Peyer's patch (tissue), 4 donors: Measurements from ENCODE around the gene TSEN54. TPM values are rescaled to one million over a fixed set of nuclear protein-coding genes. Genes with fewer than 3 reads are reported as not detected.

Experiments
- DNase-seq, 3 donors: peaks; one replicate each; pipeline ENCODE4 v3.0.0-alpha.2; 2017 to 2019
- H3K27ac ChIP-seq, 4 donors: fragments of 200-600 bp; sonication (generic); one replicate each; pipeline ENCODE4 v1.5.1; 2016 to 2019
- H3K27me3 ChIP-seq, 2 donors: fragments of 200-600 bp; sonication (generic); one replicate each; pipeline ENCODE4 v1.5.1; 2019
- H3K36me3 ChIP-seq, 3 donors: fragments of 200-600 bp; sonication (generic); one replicate each; pipeline ENCODE4 v1.5.1; 2016 to 2019
- H3K4me1 ChIP-seq, 4 donors: fragments of 200-600 bp; sonication (generic); one replicate each; pipeline ENCODE4 v1.5.1; 2016 to 2019
- H3K4me3 ChIP-seq, 4 donors: fragments of 200-600 bp; sonication (generic); 1 replicate in 3 of 4; 2 replicates in 1 of 4; pipeline ENCODE4 v1.5.1; 2016 to 2019; ENCODE audit warnings: mild to moderate bottlenecking in 1 of 4
- H3K9me3 ChIP-seq, 4 donors: fragments of 200-600 bp; sonication (generic); one replicate each; pipeline ENCODE4 v1.5.1; 2016 to 2019; ENCODE audit warnings: mild to moderate bottlenecking in 1 of 4
- POLR2A ChIP-seq, 2 donors: fragments of 450-650 bp; IDR thresholded peaks; one replicate each; pipeline ENCODE4 v1.5.1; 2017; ENCODE audit warnings: antibody characterized with exemption in 2 of 2, mild to moderate bottlenecking in 2 of 2, moderate library complexity in 2 of 2
- total RNA-seq, 4 donors: library from RNA; depleted of rRNA; stranded (reverse); fragments of >200 nt; gene quantifications; one replicate each; pipeline ENCODE4 v1.1.0, GENCODE V29; 2016
- TF ChIP-seq, protein P1 (sequence below), 6 experiments: fragments of 450-650 bp in 4 of 6; fragments of 200-600 bp in 2 of 6; sonication (generic) in 1 of 6; IDR thresholded peaks; one replicate each; pipeline ENCODE4 v1.5.1; 2017 to 2019; ENCODE audit warnings: antibody characterized with exemption in 6 of 6, mild to moderate bottlenecking in 3 of 6, moderate library complexity in 1 of 6

The TSEN54 gene
- total RNA-seq, 4 donors from 2014 or later: 47.9 to 89.5 (median 80.0) TPM

DNA sequence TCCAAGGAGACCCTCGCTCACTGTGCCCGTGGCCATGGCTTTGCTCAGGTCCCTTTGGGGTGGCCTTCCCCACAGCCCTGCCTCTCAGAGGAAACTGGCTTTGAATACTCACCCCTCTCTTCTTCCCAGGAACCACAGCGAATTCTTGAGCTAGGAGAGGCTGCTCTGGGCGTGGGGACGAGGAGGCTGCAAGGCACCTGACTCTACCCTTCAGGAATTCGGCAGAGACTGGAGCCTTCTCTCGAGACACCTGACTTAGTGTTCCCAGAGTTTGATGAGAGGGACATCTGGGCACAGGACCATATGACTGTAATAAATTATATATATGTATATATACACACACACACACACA lies 15.4 kb downstream of the TSEN54 start:
- TF ChIP-seq, protein P1, sequence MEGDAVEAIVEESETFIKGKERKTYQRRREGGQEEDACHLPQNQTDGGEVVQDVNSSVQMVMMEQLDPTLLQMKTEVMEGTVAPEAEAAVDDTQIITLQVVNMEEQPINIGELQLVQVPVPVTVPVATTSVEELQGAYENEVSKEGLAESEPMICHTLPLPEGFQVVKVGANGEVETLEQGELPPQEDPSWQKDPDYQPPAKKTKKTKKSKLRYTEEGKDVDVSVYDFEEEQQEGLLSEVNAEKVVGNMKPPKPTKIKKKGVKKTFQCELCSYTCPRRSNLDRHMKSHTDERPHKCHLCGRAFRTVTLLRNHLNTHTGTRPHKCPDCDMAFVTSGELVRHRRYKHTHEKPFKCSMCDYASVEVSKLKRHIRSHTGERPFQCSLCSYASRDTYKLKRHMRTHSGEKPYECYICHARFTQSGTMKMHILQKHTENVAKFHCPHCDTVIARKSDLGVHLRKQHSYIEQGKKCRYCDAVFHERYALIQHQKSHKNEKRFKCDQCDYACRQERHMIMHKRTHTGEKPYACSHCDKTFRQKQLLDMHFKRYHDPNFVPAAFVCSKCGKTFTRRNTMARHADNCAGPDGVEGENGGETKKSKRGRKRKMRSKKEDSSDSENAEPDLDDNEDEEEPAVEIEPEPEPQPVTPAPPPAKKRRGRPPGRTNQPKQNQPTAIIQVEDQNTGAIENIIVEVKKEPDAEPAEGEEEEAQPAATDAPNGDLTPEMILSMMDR (IDR thresholded peaks at IDR 0.05): no peak
- TF ChIP-seq POLR2A (IDR thresholded peaks at IDR 0.05): no peak
- Histone ChIP-seq H3K4me1 (peaks cover 4 to 61% (median 11%) of the 10 kb centered on the region in 4 donors), H3K36me3 (peaks cover 0 to 14% (median 0%) of the 10 kb centered on the region in 3 donors), H3K27ac (peak overlapping the region in 3 of 4 donors; percentile 13 to 87 (median 84)), H3K9me3 (no peaks in the 10 kb centered on the region), H3K27me3 (no peaks in the 10 kb centered on the region), H3K4me3 (no peak overlapping the region)
- no peak for DNase-seq

DNA sequence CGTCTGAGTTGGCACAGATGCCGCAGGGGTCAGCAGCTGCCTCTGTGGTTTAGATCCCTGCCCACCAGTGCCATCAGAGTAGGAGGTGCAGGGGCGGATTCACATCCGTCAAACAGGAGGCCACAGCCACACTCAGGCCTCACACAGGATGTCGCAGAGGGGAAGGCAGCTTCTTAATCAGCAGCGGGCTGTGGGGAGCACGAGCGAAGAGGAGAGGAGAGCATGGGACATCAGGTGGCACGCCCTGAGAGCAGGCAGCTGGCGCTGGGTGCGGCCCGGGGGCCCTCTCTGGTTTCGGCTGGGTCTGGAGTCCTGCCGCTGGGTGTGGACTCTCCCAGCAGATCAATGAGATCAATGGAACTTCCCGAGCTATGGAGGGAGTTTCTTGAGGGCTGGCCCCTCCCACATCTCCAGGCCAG lies 18.8 kb downstream of the TSEN54 start:
- TF ChIP-seq, protein P1 (IDR thresholded peaks at IDR 0.05): no peak
- TF ChIP-seq POLR2A (IDR thresholded peaks at IDR 0.05): peak in 1 of 2 donors; percentile 16
- Histone ChIP-seq H3K27me3 (no peaks in the 10 kb centered on the region), H3K9me3 (no peaks in the 10 kb centered on the region), H3K27ac (peak overlapping the region; percentile 20 to 79 (median 59)), H3K4me1 (peaks cover 4 to 72% (median 10%) of the 10 kb centered on the region in 4 donors), H3K36me3 (peaks cover 0 to 14% (median 0%) of the 10 kb centered on the region in 3 donors), H3K4me3 (no peak overlapping the region)
- DNase-seq: peak; percentile 65 to 84 (median 82)

DNA sequence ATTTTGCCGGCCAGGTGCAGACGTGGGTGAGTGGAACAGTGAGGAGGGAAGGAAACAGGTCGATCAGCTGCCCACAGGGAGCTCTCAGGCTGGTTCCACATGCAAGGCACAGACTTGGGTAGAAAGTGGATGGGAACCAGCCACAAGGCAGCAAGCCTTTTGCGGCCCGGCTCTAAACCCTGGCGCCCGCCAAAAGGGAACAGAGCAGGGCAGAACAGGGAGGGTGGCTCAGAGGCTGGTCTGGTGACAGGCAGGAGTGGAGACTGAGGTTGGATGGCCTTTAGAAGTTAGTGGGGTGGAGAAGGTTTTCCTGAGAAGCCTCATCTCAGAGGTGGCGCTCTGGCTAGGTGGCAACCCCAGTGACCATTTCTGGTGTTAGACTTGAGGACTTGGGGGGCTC lies 19.5 kb downstream of the TSEN54 start:
- Histone ChIP-seq H3K4me1 (peaks cover 4 to 72% (median 10%) of the 10 kb centered on the region in 4 donors), H3K36me3 (peaks cover 0 to 14% (median 0%) of the 10 kb centered on the region in 3 donors), H3K27ac (peak overlapping the region; percentile 20 to 79 (median 59)), H3K27me3 (no peaks in the 10 kb centered on the region), H3K4me3 (no peak overlapping the region), H3K9me3 (no peaks in the 10 kb centered on the region)
- no peak for DNase-seq
- TF ChIP-seq, protein P1 (IDR thresholded peaks at IDR 0.05): no peak

DNA sequence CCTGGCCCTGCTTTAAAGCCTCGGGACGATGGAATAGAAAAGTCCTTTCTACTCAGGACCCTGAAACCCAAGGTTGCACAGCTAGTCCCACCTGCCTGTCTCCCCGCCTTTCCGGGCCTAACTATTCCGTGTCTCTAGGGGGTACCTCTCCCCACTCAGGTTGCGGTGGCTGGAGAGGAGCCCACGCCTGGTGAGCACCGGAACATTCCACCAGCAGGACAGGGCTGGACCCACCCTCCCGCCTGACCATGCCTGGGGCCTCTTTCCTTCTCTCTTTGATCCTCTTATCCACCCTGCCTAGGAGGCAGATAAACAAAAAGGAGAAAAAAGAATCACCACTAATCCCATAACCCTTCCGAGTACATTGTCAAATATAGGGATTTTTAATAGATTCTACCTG lies 20.0 kb downstream of the TSEN54 start:
- DNase-seq: peak in 1 of 3 donors; percentile 29
- Histone ChIP-seq H3K27ac (peak overlapping the region in 1 of 4 donors; percentile 79), H3K4me3 (no peak overlapping the region)

DNA sequence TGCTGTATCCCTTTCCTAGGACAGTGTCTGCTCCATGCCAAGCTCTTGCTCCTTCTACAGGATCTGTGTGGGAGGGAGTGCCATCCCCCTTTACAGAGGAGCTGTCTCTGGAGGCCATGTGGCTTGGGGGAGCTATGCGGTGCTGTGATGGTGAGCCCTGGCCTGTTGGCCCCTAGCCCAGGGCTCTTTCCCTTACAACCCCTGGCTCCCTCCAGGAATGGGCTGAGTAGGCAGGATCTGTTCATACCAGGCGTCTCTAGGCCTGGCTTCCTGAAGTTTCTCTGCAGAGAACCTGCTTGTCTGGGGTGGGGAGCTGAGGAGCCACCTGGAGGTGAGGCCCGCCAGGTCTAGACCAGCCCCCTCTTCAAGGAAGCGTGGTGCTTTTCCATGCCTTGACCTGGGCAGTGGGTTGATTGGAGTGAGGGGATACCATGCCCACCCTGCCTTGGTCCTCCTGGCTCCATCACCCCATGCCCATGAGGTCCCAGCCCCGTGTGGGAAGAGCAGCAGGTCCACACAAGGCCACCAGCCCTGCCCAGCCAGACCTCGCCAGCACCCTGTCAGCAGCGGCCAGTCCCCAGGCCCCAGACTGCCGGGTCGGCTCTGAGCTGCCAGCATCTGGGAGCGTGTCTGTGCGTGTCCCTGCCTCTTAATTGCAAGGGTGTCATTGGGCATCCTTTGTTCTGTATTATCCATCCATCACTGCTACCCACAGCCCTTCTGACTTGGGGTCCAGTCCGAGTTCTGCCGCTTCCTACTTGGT lies 23.8 kb downstream of the TSEN54 start:
- Histone ChIP-seq H3K36me3 (peaks cover 0 to 16% (median 0%) of the 10 kb centered on the region in 3 donors), H3K27me3 (no peaks in the 10 kb centered on the region), H3K9me3 (no peaks in the 10 kb centered on the region), H3K27ac (peak overlapping the region in 2 of 4 donors; percentile 35 to 72), H3K4me1 (peaks cover 0 to 61% (median 2%) of the 10 kb centered on the region in 4 donors), H3K4me3 (no peak overlapping the region)
- no peak for TF ChIP-seq POLR2A (IDR thresholded peaks at IDR 0.05)
- TF ChIP-seq, protein P1 (IDR thresholded peaks at IDR 0.05): no peak
- DNase-seq: no peak

More for the DNA sequence above, 20.0 kb downstream of the TSEN54 start:
- no peaks in the 10 kb centered on the region for H3K27me3 ChIP-seq
- peaks cover 4 to 72% (median 10%) of the 10 kb centered on the region in 4 donors for H3K4me1 ChIP-seq
- no peaks in the 10 kb centered on the region for H3K9me3 ChIP-seq
- H3K36me3 ChIP-seq: peaks cover 0 to 14% (median 0%) of the 10 kb centered on the region in 3 donors
- TF ChIP-seq POLR2A (IDR thresholded peaks at IDR 0.05): no peak
- TF ChIP-seq, protein P1 (IDR thresholded peaks at IDR 0.05): no peak
